Measurements from ENCODE around the gene AP1G2.
"Not testable (repeated sequence)": the region's sequence is repeated elsewhere in the genome, so short reads cannot be mapped to it uniquely, and the experiment has no call there.

AP1G2 gene

GRCh38 chr14:23537351-23538049 lies 30.1 kb downstream of the AP1G2 start:
- DNase-seq (ENCODE audit: low spot score), result no peak

- not testable (repeated sequence) for DNase-seq (ENCODE audit: low spot score)
Measured at GRCh38 chr14:23536906-23537305, 30.7 kb downstream of the AP1G2 start.

- DNase-seq (ENCODE audit: low spot score), result no peak
Measured at GRCh38 chr14:23536494-23536893, 31.1 kb downstream of the AP1G2 start.

- DNase-seq (ENCODE audit: low spot score), result no peak
Measured at GRCh38 chr14:23535943-23536342, 31.6 kb downstream of the AP1G2 start.

- DNase-seq (ENCODE audit: low spot score), result no peak
Measured at GRCh38 chr14:23533652-23534435, 33.7 kb downstream of the AP1G2 start.

GRCh38 chr14:23532658-23533057 lies 34.9 kb downstream of the AP1G2 start:
- DNase-seq (ENCODE audit: low spot score), result no peak

- no peak for DNase-seq (ENCODE audit: low spot score)
Measured at GRCh38 chr14:23531391-23531790, 36.2 kb downstream of the AP1G2 start.

- DNase-seq (ENCODE audit: low spot score), result no peak
Measured at GRCh38 chr14:23530375-23531055, 37.1 kb downstream of the AP1G2 start.

GRCh38 chr14:23529016-23529415 lies 38.6 kb downstream of the AP1G2 start:
- DNase-seq (ENCODE audit: low spot score), result no peak

GRCh38 chr14:23528555-23528954 lies 39.0 kb downstream of the AP1G2 start:
- DNase-seq (ENCODE audit: low spot score), result no peak

GRCh38 chr14:23525611-23526010 lies 42.0 kb downstream of the AP1G2 start:
- DNase-seq (ENCODE audit: low spot score), result no peak

GRCh38 chr14:23524954-23525353 lies 42.6 kb downstream of the AP1G2 start:
- no peak for DNase-seq (ENCODE audit: low spot score)

GRCh38 chr14:23523229-23524016 lies 44.2 kb downstream of the AP1G2 start:
- DNase-seq (ENCODE audit: low spot score), result no peak

GRCh38 chr14:23522643-23523198 lies 44.9 kb downstream of the AP1G2 start:
- no peak for DNase-seq (ENCODE audit: low spot score)

GRCh38 chr14:23521785-23522640 lies 45.6 kb downstream of the AP1G2 start:
- DNase-seq (ENCODE audit: low spot score), result no peak

- no peak for DNase-seq (ENCODE audit: low spot score)
Measured at GRCh38 chr14:23520899-23521533, 46.6 kb downstream of the AP1G2 start.

- no peak for DNase-seq (ENCODE audit: low spot score)
Measured at GRCh38 chr14:23518709-23519108, 48.9 kb downstream of the AP1G2 start.

GRCh38 chr14:23517650-23518326 lies 49.8 kb downstream of the AP1G2 start:
- no peak for DNase-seq (ENCODE audit: low spot score)

- no peak for DNase-seq (ENCODE audit: low spot score)
Measured at GRCh38 chr14:23514644-23514957, 53.0 kb downstream of the AP1G2 start.
